Stimulated activated naive CD4-positive, alpha-beta T cell (primary cell): ENCODE results near the gene CYSRT1.
"Not testable (repeated sequence)": the region's sequence is repeated elsewhere in the genome, so short reads cannot be mapped to it uniquely, and the experiment has no call there.

Experiments
- DNase-seq, 6 experiments: peaks; one replicate each; lab custom pipeline; 2025; lab: John Stamatoyannopoulos, UW

Gene CYSRT1

DNA sequence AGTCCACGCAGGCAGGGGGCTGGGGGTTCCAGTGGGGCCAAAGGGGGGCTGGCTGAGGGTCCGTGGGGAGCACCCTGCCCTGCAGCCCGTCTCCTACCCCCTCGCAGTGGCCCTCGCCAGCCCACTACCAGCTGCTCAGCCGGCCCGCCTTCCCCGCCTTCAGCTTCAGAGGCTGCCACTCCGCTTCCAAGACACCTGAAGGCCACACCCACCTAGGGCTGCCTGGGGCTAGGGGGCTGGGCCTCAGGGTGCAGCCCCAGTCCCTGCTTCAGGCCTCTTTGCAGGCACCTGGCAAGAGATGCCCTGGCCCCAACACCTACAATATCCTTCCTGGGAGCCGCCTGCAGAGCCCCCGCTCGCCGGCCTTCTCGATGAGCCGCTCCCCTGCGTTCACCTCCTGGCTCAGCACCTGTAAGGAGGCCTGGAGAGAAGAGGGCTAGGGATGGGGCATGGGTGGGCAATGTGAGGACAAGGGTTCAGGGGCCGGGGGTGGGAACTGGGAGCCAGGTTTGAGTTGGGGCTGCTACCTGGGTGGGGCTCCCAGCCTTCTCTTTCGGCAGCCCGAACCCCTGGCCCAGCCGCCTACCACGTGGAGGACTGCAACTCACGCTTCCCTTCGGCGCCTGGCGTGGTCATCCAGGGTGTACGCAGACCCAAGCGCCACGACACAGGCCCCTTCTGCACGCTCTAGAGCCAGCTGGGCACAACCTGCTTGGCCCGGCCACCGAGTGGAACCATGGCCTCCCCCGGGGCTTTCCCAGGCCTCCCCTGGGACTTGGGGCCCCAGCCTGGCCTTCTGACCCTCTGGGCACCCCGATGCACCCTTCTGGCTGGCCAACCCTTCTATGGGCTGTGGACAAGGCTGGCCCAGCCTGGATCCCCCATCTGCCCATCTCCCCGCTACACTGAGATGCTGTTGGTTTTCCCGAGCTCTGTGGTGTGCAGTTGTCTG is 27.9 kb downstream of the CYSRT1 start:
- DNase-seq: no peak

DNA sequence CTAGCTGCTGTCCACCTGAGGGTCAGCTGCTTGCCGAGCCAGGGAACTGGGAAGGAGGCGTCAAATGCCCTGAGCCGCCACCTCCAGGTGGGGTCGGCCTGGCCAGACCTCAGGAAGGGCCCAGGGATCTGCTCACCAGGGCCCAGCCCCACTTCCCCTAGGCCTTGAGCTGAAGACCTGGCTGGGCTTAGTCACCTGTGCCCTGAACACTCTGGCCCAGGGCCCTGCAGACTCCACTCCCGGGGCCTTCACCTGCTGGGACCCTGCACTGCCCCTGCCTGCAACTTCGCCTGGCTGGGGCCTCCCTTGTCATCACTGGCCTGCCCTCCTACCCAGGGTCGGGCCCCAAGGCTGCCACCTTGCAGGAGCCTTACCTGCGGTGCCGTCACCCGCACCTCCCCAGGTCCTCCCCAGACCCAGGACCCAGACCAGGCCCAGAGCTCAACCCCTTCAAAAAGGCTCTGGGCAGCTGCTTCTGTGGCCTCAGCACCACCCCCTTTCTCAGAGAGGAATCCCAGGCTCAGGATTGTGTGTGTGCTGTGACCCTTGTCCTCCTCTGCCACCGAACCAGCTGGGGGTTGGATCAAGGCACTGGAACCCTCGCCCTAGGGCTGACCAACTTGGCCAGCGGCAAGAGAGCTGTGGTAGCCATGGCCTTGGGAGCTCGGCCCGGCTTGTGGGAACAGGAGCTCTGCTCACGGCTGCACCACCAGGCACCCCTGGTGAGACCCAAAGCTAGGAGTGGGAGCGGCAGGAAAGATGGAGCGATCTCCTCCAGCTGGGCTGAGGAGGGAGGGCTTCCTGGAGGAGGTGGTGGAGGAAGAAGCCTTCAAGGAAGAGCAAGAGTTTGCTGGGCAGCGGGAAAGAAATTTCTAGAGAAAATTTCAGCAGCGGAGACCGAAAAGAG is 29.0 kb downstream of the CYSRT1 start:
- no peak for DNase-seq

DNA sequence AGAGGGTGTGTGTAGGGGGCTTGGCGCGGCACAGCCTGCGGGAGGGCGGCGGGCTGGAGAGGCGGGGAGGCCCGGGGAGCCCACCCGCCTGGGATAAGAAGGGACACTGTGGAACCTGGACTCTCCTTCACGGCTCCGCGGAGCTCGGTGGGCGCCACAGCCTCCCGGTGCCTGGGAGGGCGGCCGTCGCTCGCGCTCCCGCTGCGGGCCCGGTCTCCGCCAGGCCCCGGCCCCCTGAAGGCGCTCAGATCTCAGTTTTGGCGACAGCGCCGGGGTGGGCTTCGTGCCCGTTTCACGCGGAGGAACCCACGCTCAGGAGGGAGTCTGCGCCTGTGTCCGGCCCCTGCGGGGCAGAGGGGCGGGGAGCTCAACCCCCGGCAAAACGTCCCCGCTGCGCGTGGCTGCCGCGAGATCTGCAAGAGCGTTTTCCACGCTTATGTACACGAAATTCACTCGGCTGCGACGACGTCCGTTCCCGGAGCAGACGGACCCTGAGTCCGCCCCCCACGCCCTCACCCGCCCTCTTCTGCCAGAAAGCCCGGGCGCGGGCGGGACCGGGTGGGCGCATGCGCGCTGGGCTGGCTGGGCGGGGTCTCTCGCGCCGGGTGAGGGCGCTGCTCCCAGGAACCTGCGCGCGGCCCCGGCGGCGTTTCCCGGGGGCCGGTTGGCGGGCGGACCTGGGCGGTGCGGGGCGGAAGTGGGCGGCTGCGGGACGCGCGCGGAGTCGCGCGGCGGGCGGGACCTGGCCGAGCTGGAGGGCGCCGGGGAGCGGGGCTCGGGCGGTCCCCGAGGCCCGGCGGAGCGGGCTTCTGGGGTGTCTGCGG is 29.9 kb downstream of the CYSRT1 start, which contains the start of gene NELFB:
Gene NELFB, plus strand, starts transcription at position 704 of the 824 bp plus-strand sequence.
- peak; percentile 87 to 97 (median 94) for DNase-seq

DNA sequence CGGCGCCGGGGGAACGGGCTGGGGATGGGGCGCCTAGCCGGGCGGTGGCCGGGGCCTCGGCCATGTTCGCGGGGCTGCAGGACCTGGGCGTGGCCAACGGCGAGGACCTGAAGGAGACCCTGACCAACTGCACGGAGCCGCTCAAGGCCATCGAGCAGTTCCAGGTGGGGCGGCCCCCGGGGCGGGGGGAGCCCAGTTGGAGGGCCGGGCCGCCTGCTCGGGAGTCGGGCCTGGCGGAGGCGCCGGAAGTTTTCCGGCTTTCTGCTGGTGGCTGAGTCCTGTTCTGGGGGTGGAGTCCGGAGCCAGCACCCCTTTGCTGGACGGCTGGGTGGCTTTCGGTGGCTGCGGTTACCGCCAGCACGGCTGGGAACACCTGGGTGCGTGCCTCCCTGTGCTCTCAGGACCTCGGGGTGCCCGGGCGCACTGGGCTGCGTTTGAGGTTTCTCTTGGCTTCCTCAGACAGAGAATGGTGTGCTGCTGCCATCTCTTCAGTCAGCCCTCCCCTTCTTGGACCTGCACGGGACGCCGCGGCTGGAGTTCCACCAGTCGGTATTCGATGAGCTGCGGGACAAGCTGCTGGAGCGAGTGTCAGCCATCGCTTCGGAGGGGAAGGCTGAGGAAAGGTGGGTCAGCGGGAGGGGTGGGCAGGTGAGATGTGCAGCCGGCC is 30.6 kb downstream of the CYSRT1 start:
- DNase-seq: peak in 2 of 6 experiments; percentile 53 to 60

DNA sequence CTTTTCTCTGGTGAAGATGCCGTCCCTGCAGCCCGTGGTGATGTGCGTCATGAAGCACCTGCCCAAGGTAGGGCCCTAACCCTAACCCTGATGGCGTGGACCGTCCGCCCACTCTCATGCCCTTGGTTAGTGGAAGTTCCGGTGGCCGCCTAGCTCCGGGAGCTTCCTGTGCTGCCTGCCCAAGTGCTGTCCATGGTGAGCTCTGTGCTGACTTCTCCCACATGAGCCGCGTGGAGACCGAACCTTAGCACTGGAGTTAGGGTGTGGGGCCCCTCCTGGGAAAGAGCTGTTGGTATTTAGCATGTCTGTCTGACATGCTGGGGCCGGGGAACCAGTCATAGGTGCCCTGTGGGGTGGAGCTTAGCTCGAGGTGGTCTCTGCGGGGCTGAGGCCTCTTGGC is 31.4 kb downstream of the CYSRT1 start:
- no peak for DNase-seq

DNA sequence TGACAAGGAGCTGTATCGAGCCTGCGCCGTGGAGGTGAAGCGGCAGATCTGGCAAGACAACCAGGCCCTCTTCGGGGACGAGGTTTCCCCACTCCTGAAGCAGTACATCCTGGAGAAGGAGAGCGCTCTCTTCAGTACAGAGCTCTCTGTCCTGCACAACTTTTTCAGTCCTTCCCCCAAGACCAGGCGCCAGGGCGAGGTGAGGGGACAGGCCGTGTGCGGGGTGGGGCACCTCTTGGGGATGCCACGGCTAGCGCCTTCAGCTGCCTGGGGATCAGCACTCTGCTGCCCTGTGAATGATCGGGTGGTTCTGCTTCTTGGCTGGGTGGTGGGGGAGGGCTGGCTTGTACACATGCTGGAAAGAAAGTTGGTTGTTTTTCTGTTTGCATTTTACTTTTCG is 31.9 kb downstream of the CYSRT1 start:
- no peak for DNase-seq

DNA sequence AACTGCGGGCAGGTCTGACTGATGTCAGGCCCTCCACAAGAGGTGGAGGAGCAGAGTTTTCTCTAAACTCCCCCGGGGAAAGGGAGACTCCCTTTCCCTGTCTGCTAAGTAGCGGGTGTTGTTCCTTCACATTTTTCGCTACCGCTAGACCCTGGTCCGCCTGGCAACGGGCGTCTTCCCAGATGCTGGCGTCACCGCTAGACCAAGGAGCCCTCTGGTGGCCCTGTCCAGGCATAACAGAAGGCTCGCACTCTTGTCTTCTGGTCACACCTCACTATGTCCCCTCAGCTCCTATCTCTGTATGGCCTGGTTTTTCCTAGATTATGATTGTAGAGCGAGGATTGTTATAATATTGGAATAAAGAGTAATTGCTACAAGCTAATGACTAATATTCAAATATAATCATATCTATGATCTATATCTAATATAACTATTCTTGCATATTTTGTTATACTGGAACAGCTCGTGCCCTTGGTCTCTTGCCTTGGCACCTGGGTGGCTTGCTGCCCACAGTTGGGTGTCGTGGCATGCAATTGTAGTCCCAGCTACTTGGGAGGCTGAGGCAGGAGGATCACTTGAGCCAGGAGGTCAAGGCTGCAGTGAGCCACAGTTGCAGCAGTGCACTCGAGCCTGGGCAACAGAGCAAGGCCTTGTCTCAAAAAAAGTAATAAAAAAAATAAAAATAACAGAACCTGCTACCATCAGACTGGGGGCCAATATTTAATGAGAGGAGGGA is 37.4 kb downstream of the CYSRT1 start:
- DNase-seq: not testable (repeated sequence)

DNA sequence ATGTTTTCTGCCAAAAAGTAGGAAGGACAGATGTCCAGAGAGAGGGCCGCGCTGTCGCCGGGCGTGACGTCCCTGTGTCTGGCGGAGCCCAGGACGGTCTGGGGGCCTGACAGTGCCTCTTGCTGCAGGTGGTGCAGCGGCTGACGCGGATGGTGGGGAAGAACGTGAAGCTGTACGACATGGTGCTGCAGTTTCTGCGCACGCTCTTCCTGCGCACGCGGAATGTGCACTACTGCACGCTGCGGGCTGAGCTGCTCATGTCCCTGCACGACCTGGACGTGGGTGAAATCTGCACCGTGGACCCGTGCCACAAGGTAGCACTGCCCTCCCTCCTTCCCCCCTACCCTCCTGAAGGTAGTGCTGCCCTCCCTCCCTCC is 37.9 kb downstream of the CYSRT1 start:
- DNase-seq: no peak

DNA sequence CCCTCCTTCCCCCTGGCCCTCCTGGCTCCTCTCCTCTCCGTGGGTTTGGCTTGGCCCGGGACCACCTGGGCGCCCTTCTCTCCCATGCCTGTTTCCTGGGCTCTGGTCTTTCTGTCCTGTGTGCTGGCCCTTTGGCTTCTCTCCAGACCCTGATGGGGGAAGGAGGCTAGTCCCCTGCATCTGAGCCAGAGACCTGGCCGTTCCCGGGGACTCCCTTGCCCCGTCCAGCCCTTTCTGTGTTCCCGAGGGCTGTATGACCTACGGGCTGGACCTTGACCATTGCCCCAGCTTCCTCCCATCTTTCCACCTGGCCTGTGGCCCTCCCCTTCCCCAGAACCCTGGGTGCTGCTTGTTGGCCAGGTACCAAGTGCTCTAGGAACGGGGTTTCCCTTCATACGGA is 38.5 kb downstream of the CYSRT1 start:
- no peak for DNase-seq

DNA sequence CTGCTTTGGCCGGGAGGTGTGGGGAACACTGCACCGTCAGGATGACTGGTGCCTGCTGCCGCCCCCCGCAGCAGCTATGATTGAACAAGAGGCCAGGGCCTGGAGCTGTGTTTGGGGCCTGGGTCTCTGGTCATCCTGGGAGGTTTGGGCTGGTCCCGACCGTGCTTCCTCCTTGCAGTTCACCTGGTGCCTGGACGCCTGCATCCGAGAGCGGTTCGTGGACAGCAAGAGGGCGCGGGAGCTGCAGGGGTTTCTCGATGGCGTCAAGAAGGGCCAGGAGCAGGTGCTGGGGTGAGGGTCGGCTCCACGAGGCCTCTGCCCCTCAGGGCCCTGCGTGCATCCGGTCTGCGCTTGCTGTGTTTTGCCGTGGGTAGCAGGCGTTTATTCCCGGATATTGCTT is 39.1 kb downstream of the CYSRT1 start:
- DNase-seq: no peak

DNA sequence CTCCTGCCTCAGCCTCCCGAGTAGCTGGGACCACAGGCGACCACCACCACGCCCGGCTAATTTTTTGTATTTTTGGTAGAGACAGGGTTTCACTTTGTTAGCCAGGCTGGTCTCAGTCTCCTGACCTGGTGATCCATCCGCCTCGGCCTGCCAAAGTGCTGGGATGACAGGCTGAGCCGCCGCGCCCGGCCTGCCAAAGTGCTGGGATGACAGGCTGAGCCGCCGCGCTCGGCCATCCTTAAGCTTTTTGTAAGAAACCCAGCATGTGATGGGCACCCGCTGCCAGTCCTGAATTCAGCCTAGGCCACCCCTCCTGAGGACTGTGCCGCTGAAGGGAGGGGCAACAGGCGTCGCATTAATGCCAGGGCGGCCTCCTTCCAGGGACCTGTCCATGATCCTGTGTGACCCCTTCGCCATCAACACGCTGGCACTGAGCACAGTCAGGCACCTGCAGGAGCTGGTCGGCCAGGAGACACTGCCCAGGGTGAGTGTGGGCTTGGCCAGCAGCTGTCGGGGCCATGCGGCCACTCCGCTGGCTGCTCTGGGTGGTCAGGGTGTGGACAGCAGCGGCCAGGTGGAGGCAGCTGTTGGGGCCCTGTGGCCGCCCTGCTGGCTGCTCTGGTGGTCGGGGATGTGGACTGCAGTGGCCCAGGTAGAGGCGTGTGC is 40.7 kb downstream of the CYSRT1 start:
- no peak for DNase-seq

DNA sequence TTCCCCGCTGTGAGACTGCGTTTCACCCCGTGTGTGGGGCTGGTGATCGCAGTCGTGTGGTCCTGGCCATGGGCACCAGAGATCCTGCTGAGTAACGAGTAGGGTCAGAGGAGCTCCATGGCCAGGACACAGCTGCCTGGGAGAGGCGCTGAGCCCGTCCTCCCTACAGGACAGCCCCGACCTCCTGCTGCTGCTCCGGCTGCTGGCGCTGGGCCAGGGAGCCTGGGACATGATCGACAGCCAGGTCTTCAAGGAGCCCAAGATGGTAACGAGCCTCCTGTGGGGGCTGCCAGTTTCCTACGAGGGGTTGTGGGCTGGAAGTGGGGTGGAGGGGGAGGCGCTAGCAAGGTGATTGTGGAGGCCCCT is 41.2 kb downstream of the CYSRT1 start:
- DNase-seq: no peak

DNA sequence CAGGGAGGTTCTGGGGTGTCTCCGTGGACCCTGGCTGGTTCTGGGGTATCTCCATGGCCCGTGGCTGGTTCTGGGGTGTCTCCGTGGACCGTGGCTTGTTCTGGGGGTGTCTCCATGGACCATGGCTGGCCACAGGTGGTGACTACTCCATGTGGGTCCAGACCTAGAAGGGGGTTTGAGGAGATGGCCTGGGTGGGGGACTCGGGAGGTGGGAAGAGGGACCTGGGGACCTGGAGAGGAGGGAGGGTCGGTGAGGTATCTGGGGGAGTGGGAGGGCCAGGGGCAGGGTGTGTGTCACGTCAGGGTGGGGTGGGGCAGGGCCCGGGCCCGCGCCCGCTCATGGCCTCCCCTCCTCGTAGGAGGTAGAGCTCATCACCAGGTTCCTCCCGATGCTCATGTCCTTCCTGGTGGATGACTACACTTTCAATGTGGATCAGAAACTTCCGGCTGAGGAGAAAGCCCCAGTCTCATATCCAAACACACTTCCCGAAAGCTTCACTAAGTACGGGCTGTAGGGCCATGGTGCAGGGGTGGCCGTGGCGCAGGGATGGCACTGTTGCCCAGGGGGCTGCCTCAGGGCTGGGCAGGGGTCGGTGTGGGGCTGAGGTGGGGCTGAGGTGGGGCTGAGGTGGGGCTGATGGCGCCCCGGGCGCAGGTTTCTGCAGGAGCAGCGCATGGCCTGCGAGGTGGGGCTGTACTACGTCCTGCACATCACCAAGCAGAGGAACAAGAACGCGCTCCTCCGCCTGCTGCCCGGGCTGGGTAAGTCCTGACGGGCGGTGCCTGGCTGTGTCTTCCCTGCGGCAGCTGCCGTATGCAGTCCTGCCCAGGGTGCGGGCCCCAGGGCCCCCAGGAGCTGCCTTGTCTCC is 41.8 kb downstream of the CYSRT1 start:
- DNase-seq: no peak

DNA sequence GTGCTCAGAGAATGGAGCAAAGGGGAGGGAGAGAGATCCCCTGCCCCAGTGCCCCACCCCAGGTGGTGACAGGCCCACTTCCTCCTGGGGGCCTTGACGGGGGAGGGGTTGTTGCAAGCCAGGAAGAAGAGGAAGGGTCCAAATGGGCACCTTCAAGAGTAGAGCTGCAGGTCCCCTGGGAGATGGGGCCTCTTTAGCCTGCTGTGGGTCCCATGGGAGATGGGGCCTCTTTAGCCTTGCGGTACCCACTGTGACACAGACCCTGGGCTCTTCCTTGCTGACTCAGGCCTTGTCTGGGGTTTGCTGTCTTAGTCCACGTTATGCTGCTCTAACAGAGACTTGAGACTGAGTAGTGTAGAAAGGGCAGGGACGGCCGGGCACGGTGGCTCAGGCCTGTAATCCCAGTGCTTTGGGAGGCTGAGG is 43.0 kb downstream of the CYSRT1 start:
- no peak for DNase-seq

DNA sequence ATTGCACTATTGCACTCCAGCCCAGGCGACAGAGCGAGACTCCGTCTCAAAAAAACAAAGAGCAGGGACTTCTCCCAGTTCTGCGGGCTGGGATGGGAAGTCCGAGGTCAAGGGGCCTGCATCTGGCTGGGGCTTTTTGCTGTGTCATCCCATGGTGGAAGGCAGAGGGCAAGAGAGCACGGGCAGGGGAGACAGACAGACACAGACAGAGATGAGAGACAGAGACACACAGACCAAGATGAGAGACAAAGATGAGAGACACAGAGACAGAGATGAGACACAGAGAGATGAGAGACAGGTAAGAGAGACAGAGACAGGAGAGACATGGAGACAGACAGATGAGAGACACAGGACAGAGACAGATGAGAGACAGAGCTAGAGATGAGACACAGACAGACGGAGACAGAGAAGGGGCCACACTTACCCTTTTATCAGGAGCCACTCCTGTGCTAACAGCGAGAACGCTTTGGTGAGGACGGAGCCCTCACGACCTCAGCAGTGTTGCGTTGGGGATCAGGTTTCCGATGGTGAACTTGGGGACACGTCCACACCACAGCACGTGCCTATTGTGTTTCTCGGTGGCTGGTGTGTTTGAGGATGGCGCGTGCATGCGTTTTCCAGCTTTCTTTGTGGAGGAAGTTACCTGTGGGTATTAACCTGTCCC is 43.7 kb downstream of the CYSRT1 start:
- DNase-seq: no peak

DNA sequence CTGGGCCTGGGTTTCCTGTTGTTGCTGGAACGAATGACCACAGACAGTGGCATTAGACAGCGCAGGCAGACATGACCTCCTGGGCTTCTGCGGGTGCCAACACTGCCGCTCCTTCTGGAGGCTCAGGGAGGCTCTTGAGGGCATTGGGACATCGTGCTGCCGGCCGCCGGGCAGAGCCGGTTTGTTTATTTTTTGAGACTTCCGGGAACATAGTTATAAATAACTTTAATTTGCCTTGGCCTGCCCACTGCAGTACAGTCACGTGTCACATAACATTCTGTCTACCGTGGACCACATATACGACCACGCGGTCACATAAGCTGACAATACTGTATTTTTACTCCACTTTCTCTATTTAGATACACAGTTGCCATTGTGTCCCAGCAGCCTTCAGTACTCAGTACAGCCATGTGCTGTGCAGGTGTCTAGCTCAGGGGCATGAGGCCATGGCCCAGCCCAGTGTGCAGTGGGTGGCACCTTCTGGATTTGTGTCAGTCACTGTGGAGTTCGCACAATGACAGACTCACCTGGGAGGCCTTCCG is 44.3 kb downstream of the CYSRT1 start:
- DNase-seq: no peak

DNA sequence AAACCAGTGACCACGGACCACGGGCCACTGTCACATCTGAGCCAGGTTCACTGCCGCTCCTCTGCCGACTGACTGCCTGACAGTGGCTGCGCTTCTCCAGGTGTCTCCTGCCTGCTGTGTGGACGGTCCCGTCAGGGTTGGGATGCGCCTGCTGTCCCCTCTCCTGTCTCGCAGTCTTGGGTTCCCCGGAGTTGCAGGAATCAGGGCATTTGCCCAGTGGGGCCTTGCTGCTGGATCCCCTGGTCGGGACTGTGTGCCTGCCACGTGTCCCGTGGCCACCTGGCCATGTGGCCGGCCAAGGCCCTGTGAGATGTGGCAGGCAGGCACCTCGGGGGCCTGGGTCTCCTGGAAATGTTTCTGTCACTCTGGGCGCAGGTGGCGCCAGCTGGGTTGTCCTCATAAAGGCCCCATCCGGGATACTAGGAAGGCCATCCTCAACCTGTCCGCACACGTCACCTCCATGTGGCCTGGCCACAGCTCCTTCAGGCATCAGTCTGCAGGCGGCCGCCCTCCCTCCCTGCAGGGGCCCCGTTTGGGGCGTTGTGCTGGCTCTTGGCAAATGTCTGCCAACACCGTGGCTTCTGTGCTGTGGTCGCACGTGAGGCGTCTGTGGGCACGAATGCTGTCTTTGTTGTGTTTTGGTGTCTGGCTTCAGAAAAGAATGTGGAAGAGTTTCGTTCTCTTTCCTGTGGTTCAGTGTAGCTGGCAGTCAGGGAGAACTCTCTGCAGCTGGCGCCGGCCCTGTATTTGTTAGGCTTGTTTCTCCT is 46.1 kb downstream of the CYSRT1 start:
- peak in 4 of 6 experiments; percentile 18 to 55 (median 40) for DNase-seq
